Dermis blood vessel endothelial cell (primary cell): ENCODE measurements around the gene CCDC27. TPM values are rescaled to one million over a fixed set of nuclear protein-coding genes. Genes with fewer than 3 reads are reported as not detected.
"Not testable (repeated sequence)": the region's sequence is repeated elsewhere in the genome, so short reads cannot be mapped to it uniquely, and the experiment has no call there.

Experiments used
- DNase-seq: peaks from one replicate; pipeline ENCODE4 v3.0.0; 2010
- total RNA-seq: library from RNA; depleted of rRNA; stranded (reverse); fragments of >200 nt; gene quantifications from 2 replicates; pipeline ENCODE4 v1.2.3, GENCODE V29; 2014

CCDC27 gene
- total RNA-seq, 1 donor from 2014 or later, result not detected

DNA sequence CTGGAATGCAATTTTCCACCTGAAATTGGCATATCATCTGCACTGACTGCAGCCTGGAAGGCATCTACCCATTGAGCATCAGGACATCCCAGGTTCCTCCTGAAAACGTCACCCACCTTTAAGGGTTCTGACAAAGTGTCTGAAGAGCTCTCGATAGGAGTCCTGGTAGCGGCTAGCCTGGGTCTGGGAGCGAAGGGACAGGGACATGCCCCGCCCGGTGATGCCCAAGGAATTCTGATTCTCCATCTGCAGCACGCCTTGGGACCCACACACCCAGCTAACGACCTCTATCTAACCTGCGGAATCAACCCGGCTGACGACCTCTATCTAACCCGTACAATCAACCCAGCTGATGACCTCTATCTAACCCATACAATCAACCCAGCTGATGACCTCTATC lies 13.3 kb upstream of the CCDC27 start:
- DNase-seq, result no peak

DNA sequence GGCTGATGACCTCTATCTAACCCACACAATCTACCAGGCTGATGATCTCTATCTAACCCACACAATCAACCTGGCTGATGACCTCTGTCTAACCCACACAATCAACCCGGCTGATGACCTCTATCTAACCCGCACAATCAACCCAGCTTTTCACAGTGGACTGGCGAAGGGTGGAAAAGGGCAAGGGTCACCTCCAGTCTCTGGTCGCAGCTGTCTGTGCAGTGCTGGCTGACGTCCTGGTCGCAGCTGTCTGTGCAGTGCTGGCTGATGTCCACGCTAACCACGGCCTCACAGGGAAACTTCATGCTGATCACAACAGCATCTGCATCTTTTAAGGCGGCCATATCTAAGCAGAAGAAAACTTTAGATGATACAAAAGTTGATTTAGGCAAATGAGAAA lies 12.2 kb upstream of the CCDC27 start:
- no peak for DNase-seq

DNA sequence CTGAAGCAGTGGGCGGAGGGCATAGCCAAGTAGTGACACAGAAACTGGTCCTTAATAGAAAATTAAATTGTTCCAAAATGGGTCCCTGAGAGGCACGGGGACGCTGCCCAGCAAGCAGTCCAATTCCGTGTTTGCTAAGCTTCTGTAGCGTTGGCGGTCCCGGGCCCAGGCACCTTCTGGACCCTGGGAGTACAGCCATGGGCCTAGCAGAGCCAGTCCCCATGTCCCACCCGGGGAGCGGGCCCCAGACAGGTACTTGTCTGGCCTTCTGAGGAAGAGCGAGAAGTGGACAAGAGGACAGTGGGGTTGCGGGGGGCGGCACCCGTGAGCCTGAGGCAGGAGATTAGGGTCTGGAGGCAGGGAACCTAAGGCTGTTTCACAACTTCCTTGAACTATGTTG lies 11.5 kb upstream of the CCDC27 start:
- no peak for DNase-seq

DNA sequence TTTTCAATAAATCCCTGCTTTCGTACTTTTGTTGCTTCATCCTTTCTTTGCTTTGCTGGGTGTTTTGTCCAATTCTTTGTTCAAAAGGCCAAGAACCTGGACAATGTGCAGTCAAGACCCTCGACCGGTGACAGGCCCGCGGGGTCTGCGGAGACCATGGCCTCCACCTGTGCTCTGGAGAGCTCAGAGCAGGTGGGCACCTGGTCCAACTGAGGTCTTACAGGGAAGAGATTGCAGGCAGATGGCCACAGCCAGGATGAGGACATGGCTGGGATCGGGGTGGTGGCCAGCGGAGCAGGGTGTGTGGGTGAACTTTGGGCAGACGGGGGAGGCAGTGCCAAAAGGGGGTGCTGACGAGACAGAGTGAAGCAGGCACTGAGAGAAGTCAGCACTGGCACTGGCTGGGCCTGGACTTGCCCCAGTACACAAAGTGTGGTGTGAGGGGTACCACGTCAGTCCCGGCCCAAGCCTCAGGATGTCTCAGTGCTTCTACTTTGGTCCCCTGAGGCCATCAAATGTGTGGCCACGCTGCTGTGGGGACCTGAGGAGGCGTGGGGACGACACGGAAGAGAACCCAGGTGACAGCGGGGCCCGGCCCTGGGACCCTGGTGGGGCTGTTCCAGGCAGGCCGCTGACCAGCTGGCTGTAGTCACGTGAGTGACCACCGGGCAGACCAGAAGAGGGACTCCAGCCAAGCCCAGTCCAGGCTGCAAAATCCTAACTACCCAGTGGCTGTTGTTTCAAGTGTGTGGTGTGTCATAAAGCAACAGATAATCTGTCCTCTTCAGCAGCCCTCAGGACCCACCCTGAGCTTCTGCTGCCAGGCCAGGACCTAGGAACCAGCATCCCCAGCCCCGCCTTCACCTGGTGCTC lies 10.4 kb upstream of the CCDC27 start:
- DNase-seq, result no peak

DNA sequence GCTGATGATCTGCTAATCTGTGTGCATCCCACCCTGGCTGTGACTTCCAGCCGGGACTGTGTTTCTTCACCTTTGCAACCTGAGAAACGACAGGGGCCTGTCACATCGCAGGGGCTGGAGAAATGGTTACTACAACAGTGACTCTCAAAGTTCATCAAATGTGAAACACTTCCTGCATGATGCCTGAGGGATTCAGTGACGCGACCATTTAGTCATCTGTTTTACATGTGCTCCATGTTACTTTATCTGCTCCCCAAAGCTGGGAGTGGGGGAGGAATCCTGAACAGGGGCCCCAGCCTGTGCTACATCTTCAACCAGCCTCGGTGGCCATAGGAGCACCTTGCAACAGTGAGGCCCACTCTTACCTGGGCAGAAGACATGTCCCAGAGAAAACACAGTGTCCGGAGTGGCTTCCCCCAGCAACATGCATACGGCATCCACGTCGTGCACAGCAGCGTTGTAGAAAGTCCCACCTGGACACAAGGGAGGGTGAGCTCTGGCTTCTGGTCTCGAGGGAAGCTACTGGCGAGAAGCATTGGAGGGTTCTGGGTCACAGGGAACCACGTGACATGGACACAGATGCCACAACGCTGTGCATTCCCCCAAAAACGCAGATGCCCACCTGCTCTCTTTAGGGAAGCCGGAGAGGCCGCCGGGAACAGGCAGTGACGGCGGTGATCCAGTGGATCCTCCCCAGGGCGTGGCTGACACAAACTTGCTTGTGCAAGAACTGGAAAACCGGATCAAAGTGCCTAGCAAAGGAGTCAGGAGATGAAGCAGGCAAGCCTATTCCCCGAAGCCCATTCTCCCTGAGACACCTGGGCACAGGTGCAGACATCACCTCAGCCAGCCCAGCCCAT lies 9.6 kb upstream of the CCDC27 start:
- DNase-seq, result no peak

DNA sequence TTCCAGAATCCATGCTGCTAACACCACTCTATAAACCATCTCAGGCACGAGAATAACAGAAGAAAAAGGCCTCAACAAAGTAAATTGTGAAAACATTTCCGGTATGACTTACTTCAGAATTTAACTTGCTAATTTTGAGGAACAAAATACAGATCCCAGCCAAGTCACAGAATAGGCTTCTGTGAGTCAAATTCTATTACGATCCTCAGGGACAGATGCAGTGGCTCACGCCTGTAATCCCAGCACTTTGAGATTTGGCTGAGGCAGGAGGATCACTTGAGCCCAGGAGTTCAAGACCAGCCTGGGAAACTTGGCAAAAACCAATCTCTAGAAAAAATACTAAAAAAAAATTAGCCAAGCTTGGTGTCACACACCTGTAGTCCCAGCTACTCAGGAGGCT lies 8.8 kb upstream of the CCDC27 start:
- no peak for DNase-seq

DNA sequence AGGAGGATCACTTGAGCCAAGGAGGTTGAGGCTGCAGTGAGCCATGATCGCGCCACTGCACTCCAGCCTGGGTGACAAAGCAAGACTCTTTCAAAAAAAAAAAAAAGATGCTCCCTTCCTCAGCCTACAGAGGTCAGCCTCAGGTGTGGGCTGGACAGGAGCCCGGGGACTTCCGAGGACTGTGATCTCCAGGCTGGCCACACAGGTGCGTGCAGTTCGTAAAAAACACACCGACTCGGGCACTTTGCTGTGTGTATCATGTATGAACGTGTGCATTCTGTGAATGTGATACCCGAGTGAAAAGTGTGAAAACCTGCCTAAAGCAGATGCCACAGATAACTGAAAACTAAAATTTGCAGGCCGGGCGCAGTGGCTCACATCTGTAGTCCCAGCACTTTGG lies 8.4 kb upstream of the CCDC27 start:
- no peak for DNase-seq

DNA sequence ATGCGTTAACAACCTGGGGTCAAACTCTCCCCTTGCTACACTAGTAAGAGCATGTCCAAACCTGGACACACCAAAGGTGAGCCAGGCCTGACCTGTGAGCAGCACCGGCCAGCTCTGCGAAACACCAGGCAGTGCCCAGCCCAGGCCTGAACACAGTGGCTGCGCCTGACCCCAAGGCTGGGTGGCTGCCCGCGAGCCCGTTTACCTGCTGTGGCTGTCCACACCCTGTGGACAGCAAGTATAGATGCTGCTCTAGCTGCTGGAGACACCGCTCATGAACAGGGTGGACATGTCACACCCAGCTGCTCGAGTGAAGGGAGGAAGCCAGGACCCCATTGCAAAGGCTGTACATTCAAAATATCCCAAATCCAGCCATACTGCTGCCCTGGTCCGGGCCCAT lies 7.6 kb upstream of the CCDC27 start:
- DNase-seq, result no peak

DNA sequence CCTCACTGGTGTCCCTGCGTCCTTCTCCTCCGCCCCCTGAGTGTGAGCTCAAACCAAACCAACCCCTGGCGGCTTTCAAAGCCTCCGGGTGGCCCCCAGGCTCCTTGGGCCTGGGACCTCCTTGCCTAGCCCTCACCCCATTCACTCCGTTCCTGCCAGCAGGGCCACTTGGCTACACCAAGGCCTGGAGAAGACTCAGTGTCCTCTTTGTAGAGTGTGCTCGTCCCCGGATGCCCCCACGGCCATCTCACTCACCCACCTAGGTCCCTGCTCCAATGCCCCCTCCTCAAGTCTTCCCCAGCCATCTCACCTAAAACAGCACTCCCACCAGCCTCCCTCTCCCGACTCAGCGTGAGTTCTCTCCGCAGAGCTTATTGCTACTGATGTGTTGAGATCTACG lies 7.2 kb upstream of the CCDC27 start:
- no peak for DNase-seq

DNA sequence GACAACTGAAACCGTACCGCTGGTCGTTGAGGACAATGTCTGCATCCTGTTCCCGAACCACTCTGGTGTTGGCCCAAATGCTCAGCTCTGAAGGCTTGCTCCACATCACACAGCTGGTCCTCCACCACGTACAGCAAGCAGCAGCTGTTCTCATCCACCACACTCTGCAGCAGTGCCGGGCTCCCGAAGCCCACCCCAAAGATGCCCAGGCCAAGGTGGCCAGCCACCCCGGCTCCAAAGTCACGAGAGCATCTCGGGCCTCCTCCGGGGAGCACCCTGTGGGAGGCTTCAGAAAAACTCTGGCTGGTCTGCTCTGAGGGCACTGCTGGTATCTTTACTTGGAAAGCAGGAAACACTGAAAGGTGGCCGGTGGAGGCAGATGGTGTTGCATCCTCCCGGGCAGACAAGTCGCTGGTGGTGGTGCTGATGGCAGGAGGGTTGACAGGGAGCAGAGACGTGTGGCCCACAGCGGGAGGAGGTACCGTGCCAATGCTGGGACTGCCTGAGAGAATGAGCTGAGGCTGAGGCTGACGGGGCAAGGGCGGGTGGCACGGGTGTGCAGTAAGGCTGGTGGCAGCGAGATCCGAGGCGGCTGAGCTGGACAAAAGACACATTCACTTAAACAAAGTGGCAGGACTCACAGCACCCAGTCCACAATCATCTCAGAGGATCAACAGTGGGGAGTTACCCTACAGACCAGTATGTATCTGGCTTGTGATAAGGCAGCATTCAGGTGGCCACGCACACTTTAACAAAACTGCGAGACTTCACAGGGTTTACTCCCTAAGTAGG lies 6.5 kb upstream of the CCDC27 start:
- no peak for DNase-seq

DNA sequence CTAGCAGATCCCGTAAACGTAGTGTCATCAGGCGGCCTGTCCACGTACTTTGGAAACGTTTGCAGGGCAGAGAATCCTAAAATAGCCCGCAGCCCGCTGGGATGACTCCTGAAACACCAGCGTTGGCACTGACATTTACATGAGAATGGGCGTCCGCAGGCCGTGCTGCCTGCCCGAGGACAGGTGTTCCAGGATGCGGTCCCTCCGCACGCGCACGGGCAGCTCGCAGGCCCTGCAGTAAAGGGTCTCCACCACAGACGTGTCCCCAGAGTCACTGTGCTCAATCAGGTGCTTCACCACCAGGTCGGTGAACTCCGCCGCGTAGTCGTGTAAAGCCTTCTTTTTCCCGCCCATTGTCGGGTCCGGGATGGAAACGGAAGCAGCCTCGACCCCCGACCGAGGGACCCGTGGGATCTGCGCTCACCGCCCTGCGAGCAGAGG lies 5.8 kb upstream of the CCDC27 start:
- no peak for DNase-seq

DNA sequence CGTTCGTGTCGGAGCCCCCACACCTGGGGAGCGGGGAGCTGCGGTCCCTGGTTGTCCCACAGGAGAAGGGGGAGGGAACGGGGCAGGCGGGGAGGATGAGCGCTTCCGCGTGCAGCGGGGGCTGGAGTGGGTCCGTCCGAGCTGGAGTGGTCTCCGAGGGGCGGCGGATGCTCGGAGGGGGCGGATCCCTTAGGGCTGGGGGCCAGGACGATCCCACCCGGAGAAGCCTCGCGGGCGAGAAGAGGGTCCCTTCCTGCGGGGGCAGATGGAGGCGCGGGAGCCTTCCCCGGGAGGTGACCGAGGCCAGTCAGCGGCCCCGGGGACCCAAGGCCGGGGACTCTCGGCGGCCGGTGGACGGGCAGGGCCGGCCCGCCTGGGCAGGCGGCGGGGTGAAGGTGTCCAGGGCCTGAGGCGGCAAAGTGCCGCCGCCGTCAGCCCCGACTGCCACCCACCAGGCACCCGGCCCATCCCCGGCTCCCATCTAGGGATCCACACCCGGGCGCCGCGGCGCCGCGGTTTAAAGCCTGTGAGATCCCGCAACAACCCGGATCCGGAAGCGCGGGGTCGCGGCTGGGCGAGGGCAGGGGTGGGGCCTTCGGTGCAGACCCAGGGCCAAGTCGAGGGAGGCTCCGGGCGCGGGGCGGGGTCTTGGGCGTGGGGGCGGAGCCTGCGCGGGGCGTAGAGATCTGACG lies 5.3 kb upstream of the CCDC27 start:
- DNase-seq, result peak; percentile 83

DNA sequence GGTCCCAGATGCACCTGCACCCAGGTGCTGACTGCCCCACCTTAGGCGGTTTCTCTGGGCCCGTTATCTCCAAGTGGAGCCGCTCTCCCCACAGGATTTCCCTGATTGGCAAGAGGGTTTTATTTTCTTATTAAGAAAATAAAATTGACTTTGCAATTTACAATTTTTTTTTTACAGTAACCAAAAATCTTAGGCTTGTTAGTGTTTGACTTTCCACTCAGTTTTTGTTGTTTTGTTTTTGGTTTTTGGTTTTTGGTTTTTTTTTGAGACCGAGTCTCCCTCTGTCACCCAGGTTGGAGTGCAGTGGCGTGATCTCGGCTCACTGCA lies 4.8 kb upstream of the CCDC27 start:
- DNase-seq, result no peak

DNA sequence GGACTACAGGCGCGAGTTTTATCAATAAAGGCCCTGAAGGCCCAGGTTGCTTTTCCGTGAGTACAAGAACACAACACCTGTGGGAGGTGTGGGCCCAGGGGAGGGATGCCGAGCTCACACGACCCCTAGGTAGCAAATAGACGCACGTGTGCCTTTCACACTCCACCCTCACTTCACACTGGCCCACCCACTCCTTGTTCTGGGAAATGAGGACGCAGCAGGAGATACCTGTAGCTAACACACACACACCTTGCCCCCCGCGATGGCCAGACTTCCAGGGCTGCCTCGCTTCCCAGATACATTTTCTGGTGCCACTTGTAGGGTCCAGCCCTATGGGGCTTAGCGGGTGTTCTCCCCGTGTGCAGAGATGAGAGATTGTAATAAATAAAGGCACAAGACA lies 4.3 kb upstream of the CCDC27 start:
- DNase-seq, result no peak

DNA sequence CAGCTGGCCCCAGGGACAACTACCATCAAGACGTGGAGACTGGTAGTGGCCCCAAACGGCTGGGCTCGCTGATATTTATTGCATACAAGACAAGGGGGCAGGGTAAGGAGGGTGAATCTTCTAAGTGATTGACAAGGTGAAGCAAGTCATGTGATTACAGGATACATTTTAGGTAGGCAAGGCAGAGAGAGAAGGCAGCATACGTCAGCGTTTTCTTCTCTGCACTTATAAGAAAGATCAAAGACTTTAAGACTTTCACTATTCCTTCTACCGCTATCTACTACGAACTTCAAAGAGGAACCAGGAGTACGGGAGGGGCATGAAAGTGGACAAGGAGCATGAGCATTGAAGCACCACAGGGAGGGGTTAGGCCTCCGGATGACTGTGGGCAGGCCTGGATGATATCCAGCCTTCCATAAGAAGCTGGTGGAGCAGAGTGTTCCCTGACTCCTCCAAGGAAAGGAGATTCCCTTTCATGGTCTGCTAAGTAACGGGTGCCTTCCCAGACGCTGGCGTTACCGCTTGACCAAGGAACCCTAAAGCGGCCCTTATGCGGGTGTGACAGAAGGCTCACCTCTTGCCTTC lies 3.8 kb upstream of the CCDC27 start:
- DNase-seq, result not testable (repeated sequence)

DNA sequence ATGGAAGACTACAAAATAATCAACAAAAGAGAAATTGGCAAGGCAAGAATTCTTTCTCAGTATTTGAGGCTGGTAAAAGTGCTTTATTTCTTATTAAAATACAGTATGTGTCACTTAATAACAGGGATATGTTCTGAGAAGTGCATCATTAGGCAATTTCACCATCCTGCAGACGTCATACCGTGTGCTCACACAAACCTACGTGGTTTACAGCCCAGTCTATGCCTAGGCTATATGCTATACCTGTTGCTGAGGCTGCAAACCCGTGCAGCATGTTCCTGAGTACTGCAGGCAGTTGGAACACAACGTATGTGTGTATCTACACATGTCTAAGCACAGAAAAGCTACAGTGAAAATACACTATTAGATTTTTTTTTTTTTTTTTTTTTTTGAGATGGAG lies 2.7 kb upstream of the CCDC27 start:
- no peak for DNase-seq

DNA sequence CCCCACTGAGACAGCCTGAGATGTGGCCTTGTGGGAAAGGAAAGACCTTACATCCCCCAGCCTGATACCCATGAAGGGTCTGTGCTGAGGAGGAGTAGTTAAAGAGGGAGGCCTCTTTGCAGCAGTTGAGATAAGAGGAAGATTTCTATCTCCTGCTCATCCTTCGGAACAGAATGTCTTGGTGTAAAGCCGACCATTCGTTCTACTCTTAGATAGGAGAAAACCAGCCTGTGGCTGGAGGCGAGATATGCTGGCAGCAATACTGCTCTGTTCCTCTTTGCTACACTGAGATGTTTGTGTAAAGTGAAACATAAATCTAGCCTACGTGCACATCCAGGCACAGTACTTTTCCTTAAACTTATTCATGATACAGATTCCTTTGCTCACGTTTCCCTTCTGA lies 1.5 kb upstream of the CCDC27 start:
- DNase-seq, result no peak

DNA sequence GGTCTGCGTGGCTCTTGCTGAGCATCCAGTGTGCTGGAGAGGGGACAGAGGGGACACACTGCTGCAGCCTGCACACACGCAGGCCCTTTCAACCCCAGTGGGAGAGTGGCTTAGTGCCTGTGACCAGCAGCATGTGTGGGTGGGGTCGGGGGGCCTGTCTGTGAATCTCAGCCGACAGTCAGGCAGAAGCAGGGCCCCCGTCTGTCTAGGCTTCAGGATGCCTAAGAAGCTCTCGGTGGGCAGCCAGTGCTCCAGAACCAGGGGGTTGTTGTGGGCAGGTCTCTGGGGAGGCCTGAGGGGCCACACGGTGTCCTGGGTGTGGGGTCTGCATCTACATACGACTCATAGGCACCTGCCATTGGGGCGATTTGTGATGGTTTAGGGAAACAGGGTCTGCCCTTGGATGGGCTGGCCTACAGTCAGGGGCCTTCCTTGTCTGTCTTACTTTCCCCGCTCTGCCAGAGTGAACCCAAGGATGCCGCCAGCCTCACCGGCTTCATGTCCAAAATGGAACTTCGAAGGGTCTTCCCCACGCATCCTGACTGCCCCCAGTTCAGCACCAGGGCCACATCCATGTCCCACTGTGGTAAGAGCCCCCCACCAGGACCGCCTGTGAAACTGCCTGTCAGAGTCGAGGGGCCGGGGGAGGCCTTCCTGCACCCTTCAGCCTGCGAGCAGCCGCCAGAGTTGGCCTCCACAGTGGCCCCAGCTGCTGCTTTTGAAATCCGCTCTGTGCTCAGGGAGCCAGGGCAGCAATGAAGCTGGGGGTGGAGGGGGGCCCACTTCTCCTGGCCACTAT lies 1.6 kb downstream of the CCDC27 start:
- no peak for DNase-seq

DNA sequence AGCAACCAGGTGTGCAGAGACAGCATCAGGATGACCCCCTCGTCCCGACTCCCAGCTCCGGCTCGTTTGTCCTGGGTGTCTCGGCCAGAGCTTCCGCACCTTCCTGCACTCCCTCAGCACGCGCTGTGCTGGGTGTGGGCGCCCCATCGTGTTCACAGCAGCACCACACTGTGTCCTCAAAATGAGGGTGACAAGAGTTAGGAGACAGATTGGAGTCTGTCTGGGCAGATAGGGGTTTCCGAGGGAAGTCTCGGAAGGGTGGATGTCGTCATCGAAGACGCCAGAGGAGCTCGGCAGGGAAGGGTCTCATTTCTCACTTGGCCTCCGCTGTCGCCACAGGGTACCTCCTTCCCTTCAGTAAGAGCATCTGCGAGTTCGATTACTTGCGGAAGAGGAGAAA lies 4.1 kb downstream of the CCDC27 start:
- DNase-seq, result no peak

DNA sequence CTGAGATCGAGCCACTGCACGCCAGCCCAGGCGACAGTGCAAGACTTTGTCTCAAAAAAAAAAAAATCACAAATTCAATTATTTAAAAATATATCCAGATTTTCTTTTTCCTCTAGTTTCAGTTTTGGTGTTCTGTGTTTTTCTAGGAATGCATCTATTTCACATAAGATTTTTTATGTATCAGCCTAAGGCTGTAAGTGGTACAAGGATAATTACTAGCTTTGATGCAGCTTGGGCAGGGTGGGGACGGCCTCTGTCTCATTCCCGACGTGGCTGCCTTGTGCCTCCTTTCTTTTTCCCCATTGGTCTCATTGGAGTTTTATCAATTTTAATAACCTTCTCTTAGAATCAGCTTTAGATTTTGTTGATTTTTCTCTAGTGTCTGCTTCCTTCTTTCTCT lies 6.9 kb downstream of the CCDC27 start:
- DNase-seq, result no peak

DNA sequence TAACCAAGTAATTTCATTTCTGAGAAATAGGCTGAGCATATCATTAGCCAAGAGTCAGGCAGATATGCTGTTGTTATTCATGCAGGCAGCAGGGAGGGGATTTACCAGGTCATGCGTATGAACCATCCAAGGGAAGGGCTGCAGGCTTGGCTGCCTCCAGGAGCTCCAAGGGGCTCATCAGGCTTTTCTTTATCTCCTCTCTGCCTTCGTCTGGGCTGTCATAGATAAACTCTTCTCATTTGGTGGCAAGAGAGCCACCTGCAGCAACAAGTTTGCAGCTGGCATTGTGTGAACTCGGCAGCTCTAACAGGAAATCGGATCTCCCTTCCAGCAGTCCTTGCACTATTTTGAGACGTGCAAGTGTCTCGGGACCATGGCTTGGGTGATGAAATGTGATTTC lies 7.5 kb downstream of the CCDC27 start:
- no peak for DNase-seq
